Fibroblast of the conjunctiva (primary cell): ENCODE measurements around the gene GPRC6A.
"Not testable (repeated sequence)": the region's sequence is repeated elsewhere in the genome, so short reads cannot be mapped to it uniquely, and the experiment has no call there.

Experiments
- DNase-seq: peaks from one replicate; pipeline ENCODE4 v3.0.0-alpha.2; 2010; ENCODE audit warnings: low read depth

The GPRC6A gene

GRCh38 chr6:116828983-116829382, at the start of gene GPRC6A:
Gene GPRC6A (minus strand): TSS chr6:116829083. CDS start chr6:116829013, 70 bp downstream.
- DNase-seq, result no peak

- no peak for DNase-seq
Measured at GRCh38 chr6:116877743-116878142, 48.9 kb upstream of the GPRC6A start.

GRCh38 chr6:116876635-116877611, 48.0 kb upstream of the GPRC6A start, which contains the start of gene RFX6:
Gene RFX6 (plus strand): TSS chr6:116877242. CDS start chr6:116877276, 34 bp downstream.
- DNase-seq, result no peak

GRCh38 chr6:116876107-116876506, 47.2 kb upstream of the GPRC6A start:
- DNase-seq, result no peak

- no peak for DNase-seq
Measured at GRCh38 chr6:116872771-116873170, 43.9 kb upstream of the GPRC6A start.

GRCh38 chr6:116866281-116866871, 37.5 kb upstream of the GPRC6A start:
- no peak for DNase-seq

GRCh38 chr6:116859264-116859663, 30.4 kb upstream of the GPRC6A start:
- no peak for DNase-seq

- DNase-seq, result no peak
Measured at GRCh38 chr6:116858060-116858459, 29.2 kb upstream of the GPRC6A start.

- peak; percentile 12 for DNase-seq
Measured at GRCh38 chr6:116847227-116847626, 18.3 kb upstream of the GPRC6A start.

- DNase-seq, result no peak
Measured at GRCh38 chr6:116842459-116842858, 13.6 kb upstream of the GPRC6A start.

- DNase-seq, result no peak
Measured at GRCh38 chr6:116840091-116840490, 11.2 kb upstream of the GPRC6A start.

- DNase-seq, result no peak
Measured at GRCh38 chr6:116836606-116837342, 7.9 kb upstream of the GPRC6A start.

GRCh38 chr6:116834526-116834925, 5.6 kb upstream of the GPRC6A start:
- not testable (repeated sequence) for DNase-seq

GRCh38 chr6:116827561-116828240, 1.2 kb downstream of the GPRC6A start:
- DNase-seq, result no peak

GRCh38 chr6:116816336-116816735, 12.5 kb downstream of the GPRC6A start:
- not testable (repeated sequence) for DNase-seq

GRCh38 chr6:116812051-116812650, 16.7 kb downstream of the GPRC6A start:
- no peak for DNase-seq

GRCh38 chr6:116801971-116802370, 26.9 kb downstream of the GPRC6A start:
- DNase-seq, result no peak

GRCh38 chr6:116799945-116800344, 28.9 kb downstream of the GPRC6A start:
- DNase-seq, result no peak

- no peak for DNase-seq
Measured at GRCh38 chr6:116797585-116797984, 31.3 kb downstream of the GPRC6A start.

- DNase-seq, result no peak
Measured at GRCh38 chr6:116793224-116793623, 35.7 kb downstream of the GPRC6A start.

GRCh38 chr6:116783852-116784251, 45.0 kb downstream of the GPRC6A start:
- DNase-seq, result no peak
